ENCODE results near the gene ADNP. TPM values are rescaled to one million over a fixed set of nuclear protein-coding genes. Genes with fewer than 3 reads are reported as not detected.
"Not testable (repeated sequence)": the region's sequence is repeated elsewhere in the genome, so short reads cannot be mapped to it uniquely, and the experiment has no call there.

Gene ADNP
- total and polyA plus RNA-seq, 2 donors from 2014 or later = 32.0 to 66.7 TPM

- H3K36me3 ChIP-seq (ENCODE audit: control insufficient read depth in 2 of 3, insufficient read depth in 3 of 3, low read length in 3 of 3) = peaks cover 2 to 5% (median 2%) of the 10 kb centered on the region in 3 donors
- no peaks in the 10 kb centered on the region for H3K4me1 ChIP-seq (ENCODE audit: control insufficient read depth in 2 of 3, insufficient read depth in 2 of 3, low read depth in 1 of 3, low read length in 3 of 3)
- no peak overlapping the region for H3K9ac ChIP-seq (ENCODE audit: low read length in 3 of 3)
- FAIRE-seq (no peak), DNase-seq (no peak)
- H3K4me3 ChIP-seq (ENCODE audit: low read length in 3 of 3) = no peak overlapping the region
- intact Hi-C loops (cut with DNase I) = no loop called here
- no peaks in the 10 kb centered on the region for H3K27me3 ChIP-seq (ENCODE audit: control insufficient read depth, insufficient read depth, low read length)
- H3K27ac ChIP-seq (ENCODE audit: low read depth in 2 of 2, low read length in 2 of 2) = no peak overlapping the region
- TF ChIP-seq, protein P1, sequence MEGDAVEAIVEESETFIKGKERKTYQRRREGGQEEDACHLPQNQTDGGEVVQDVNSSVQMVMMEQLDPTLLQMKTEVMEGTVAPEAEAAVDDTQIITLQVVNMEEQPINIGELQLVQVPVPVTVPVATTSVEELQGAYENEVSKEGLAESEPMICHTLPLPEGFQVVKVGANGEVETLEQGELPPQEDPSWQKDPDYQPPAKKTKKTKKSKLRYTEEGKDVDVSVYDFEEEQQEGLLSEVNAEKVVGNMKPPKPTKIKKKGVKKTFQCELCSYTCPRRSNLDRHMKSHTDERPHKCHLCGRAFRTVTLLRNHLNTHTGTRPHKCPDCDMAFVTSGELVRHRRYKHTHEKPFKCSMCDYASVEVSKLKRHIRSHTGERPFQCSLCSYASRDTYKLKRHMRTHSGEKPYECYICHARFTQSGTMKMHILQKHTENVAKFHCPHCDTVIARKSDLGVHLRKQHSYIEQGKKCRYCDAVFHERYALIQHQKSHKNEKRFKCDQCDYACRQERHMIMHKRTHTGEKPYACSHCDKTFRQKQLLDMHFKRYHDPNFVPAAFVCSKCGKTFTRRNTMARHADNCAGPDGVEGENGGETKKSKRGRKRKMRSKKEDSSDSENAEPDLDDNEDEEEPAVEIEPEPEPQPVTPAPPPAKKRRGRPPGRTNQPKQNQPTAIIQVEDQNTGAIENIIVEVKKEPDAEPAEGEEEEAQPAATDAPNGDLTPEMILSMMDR (IDR thresholded peaks at IDR 0.05; ENCODE audit: borderline replicate concordance, extremely low read depth, insufficient read depth) = no peak
- no peaks in the 10 kb centered on the region for H3K9me3 ChIP-seq (ENCODE audit: control insufficient read depth in 2 of 3, insufficient read depth in 1 of 3, low read length in 3 of 3)
These were observed 45.5 kb downstream of the ADNP start for GRCh38 chr20:50885781-50886180.

DNA sequence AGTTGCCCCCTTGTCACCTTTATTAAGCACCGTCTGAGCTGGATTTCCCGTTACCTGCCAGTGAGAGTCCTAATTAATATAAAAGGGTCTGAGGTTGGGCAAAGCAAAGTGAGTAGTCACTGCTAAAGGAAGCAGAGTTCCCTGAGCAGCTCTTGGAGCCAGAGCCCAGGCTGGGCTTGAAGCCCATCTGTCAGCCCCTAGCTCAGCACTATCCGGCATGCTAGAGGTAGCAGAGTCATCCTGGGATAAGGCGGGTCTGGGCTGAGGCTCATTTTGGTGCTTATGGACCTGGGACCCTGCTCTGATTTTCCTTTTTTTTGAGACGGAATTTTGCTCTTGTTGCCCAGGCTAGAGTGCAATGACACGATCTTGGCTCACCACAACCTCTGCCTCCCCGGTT, 46.2 kb downstream of the ADNP start:
- H3K4me1 ChIP-seq (ENCODE audit: control insufficient read depth in 2 of 3, insufficient read depth in 2 of 3, low read depth in 1 of 3, low read length in 3 of 3) = no peaks in the 10 kb centered on the region
- intact Hi-C loops (cut with DNase I) = no loop called here
- H3K27ac ChIP-seq (ENCODE audit: low read depth in 2 of 2, low read length in 2 of 2) = no peak overlapping the region
- H3K36me3 ChIP-seq (ENCODE audit: control insufficient read depth in 2 of 3, insufficient read depth in 3 of 3, low read length in 3 of 3) = peaks cover 2 to 5% (median 2%) of the 10 kb centered on the region in 3 donors
- H3K9me3 ChIP-seq (ENCODE audit: control insufficient read depth in 2 of 3, insufficient read depth in 1 of 3, low read length in 3 of 3) = no peaks in the 10 kb centered on the region
- no peak for DNase-seq
- no peak overlapping the region for H3K4me3 ChIP-seq (ENCODE audit: low read length in 3 of 3)
- no peak for FAIRE-seq
- no peaks in the 10 kb centered on the region for H3K27me3 ChIP-seq (ENCODE audit: control insufficient read depth, insufficient read depth, low read length)
- TF ChIP-seq, protein P1 (IDR thresholded peaks at IDR 0.05; ENCODE audit: borderline replicate concordance, extremely low read depth, insufficient read depth) = no peak
- no peak overlapping the region for H3K9ac ChIP-seq (ENCODE audit: low read length in 3 of 3)

DNA sequence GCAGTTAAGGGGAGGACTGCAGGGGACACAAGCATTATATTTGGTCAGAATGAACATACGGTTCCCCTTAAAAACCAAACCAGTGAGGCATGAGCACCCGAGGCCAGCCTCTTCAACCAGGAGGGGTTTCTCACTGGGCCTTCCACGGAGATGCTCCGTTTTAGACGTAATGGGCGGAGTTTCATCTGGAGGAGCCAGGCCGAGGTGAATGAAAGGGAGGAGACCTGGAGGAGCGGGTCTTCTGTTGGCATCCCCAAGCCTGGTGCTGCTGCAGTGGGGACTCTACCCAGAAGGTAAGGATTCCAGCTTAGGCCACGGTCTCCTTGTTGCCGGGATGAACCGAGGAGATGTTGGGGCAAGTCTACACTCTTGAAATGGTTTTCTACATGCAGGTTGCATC, 47.4 kb downstream of the ADNP start:
- TF ChIP-seq, protein P1 (IDR thresholded peaks at IDR 0.05; ENCODE audit: borderline replicate concordance, extremely low read depth, insufficient read depth) = no peak
- Histone ChIP-seq H3K36me3 (ENCODE audit: control insufficient read depth in 2 of 3, insufficient read depth in 3 of 3, low read length in 3 of 3) (no peaks in the 10 kb centered on the region), H3K27me3 (ENCODE audit: control insufficient read depth, insufficient read depth, low read length) (no peaks in the 10 kb centered on the region), H3K4me1 (ENCODE audit: control insufficient read depth in 2 of 3, insufficient read depth in 2 of 3, low read depth in 1 of 3, low read length in 3 of 3) (no peaks in the 10 kb centered on the region), H3K4me3 (ENCODE audit: low read length in 3 of 3) (no peak overlapping the region), H3K9ac (ENCODE audit: low read length in 3 of 3) (no peak overlapping the region), H3K9me3 (ENCODE audit: control insufficient read depth in 2 of 3, insufficient read depth in 1 of 3, low read length in 3 of 3) (no peaks in the 10 kb centered on the region), H3K27ac (ENCODE audit: low read depth in 2 of 2, low read length in 2 of 2) (no peak overlapping the region)
- DNase-seq (no peak), FAIRE-seq (no peak)
- intact Hi-C loops (cut with DNase I) = no loop called here

DNA sequence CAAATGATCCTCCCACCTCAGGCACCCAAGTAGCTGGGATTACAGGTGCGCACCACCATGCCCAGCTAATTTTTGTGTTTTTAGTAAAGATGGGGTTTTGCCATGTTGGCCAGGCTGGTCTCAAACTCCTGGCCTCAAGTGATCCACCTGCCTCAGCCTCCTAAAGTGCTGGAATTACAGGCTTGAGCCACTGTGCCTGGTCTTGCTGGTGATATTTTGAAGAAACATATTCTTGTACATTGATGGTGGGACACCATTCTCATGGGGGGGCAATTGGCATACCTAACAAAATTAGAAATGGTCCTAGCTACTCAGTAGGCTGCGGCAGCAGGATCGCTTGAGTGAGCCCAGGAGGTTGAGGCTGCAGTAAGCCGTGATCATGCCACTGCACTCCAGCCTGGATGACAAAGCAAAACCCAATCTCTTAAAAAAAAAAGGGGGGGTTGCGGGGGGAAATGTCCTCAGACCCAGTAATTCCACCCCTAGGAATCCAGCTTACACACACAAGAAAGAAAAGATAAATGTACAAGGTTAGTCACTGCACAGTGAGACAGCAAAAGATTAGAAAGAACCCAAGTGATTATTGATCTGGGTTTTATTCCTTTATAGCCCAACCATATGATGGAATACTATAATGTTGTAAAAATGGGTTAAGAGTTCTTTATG, 49.3 kb downstream of the ADNP start:
- FAIRE-seq; H3K9me3 ChIP-seq (ENCODE audit: control insufficient read depth in 2 of 3, insufficient read depth in 1 of 3, low read length in 3 of 3); H3K27ac ChIP-seq (ENCODE audit: low read depth in 2 of 2, low read length in 2 of 2); intact Hi-C loops (cut with DNase I); H3K36me3 ChIP-seq (ENCODE audit: control insufficient read depth in 2 of 3, insufficient read depth in 3 of 3, low read length in 3 of 3); H3K4me1 ChIP-seq (ENCODE audit: control insufficient read depth in 2 of 3, insufficient read depth in 2 of 3, low read depth in 1 of 3, low read length in 3 of 3); H3K9ac ChIP-seq (ENCODE audit: low read length in 3 of 3); H3K4me3 ChIP-seq (ENCODE audit: low read length in 3 of 3); DNase-seq; H3K27me3 ChIP-seq (ENCODE audit: control insufficient read depth, insufficient read depth, low read length): not testable (repeated sequence)
